ENCODE measurements around the gene SNCA. TPM values are rescaled to one million over a fixed set of nuclear protein-coding genes. Genes with fewer than 3 reads are reported as not detected.

SNCA gene
- polyA plus RNA-seq, 3 donors, result 44.4 to 58.1 (median 50.9) TPM

GRCh38 chr4:89719536-89720090, 117.3 kb downstream of the SNCA start:
- DNase-seq, result no peak

GRCh38 chr4:89716893-89717292, 120.1 kb downstream of the SNCA start:
- no peak for DNase-seq

GRCh38 chr4:89715631-89716030, 121.3 kb downstream of the SNCA start:
- DNase-seq, result no peak

- no peak for DNase-seq
These were observed 124.1 kb downstream of the SNCA start for GRCh38 chr4:89712827-89713226.

GRCh38 chr4:89712141-89712540, 124.8 kb downstream of the SNCA start:
- no peak for DNase-seq

GRCh38 chr4:89708903-89709421, 128.0 kb downstream of the SNCA start:
- DNase-seq, result no peak

GRCh38 chr4:89707467-89707866, 129.5 kb downstream of the SNCA start:
- no peak for DNase-seq

- DNase-seq, result no peak
These were observed 132.1 kb downstream of the SNCA start for GRCh38 chr4:89704651-89705395.

- no peak for DNase-seq
These were observed 133.0 kb downstream of the SNCA start for GRCh38 chr4:89703829-89704590.

GRCh38 chr4:89700766-89701423, 136.1 kb downstream of the SNCA start:
- no peak for DNase-seq

- DNase-seq, result no peak
These were observed 151.3 kb downstream of the SNCA start for GRCh38 chr4:89685690-89686089.

GRCh38 chr4:89685277-89685676, 151.7 kb downstream of the SNCA start:
- no peak for DNase-seq

- no peak for DNase-seq
These were observed 152.4 kb downstream of the SNCA start for GRCh38 chr4:89684536-89684935.

GRCh38 chr4:89682808-89683207, 154.2 kb downstream of the SNCA start:
- no peak for DNase-seq

GRCh38 chr4:89681671-89682070, 155.3 kb downstream of the SNCA start:
- no peak for DNase-seq

- DNase-seq, result no peak
These were observed 155.7 kb downstream of the SNCA start for GRCh38 chr4:89681219-89681618.

- DNase-seq, result no peak
These were observed 162.0 kb downstream of the SNCA start for GRCh38 chr4:89674876-89675459.

Measured in renal pelvis (tissue), 4 donors.